H1 (cell line): Measurements from ENCODE around the gene SMIM35. TPM values are rescaled to one million over a fixed set of nuclear protein-coding genes. Genes with fewer than 3 reads are reported as not detected.

ENCODE experiments used
- CTCF ChIA-PET: fragments of 300-600 bp; sonication (Branson Sonifier 250); formaldehyde crosslinking; loops from one replicate; lab custom pipeline; 2021; ENCODE audit not compliant: partially characterized antibody; lab: Charles Lee
- POLR2A ChIA-PET: fragments of 300-600 bp; sonication (Branson Sonifier 250); formaldehyde crosslinking; loops from one replicate; lab custom pipeline; 2021; ENCODE audit warnings: inconsistent platforms; ENCODE audit not compliant: partially characterized antibody; lab: Charles Lee
- DNase-seq, 2 experiments: peaks; one replicate each; pipeline versions ENCODE4 v3.0.0 to v3.0.0-alpha.2; 2010 to 2022; ENCODE audit warnings: low spot score in 2 of 2, low read depth in 1 of 2, mixed read lengths in 1 of 2
- FAIRE-seq: peaks from 2 replicates; lab custom pipeline; 2011; peaks lifted over from hg19 to GRCh38; lab: Jason Lieb, UNC
- H2AFZ ChIP-seq: 2 replicates; pipeline ENCODE4 v1.8.1; 2012; ENCODE audit warnings: low read length, inconsistent platforms
- H2AK5ac ChIP-seq: 2 replicates; pipeline ENCODE4 v1.6.1; 2013; ENCODE audit warnings: low read depth, low read length
- H2BK120ac ChIP-seq: replicated peaks from 2 replicates; pipeline ENCODE3; 2013; ENCODE audit warnings: low read depth, low read length, inconsistent platforms
- H2BK12ac ChIP-seq: 2 replicates; pipeline ENCODE4 v1.6.1; 2013; ENCODE audit warnings: low read depth, low read length
- H2BK15ac ChIP-seq: 2 replicates; pipeline ENCODE4 v1.6.1; 2013; ENCODE audit warnings: low read length
- H2BK20ac ChIP-seq: 2 replicates; pipeline ENCODE4 v1.6.1; 2013; ENCODE audit warnings: low read length
- H2BK5ac ChIP-seq: 2 replicates; pipeline ENCODE4 v1.6.1; 2013; ENCODE audit warnings: low read depth, low read length
- H3K14ac ChIP-seq: 2 replicates; pipeline ENCODE4 v1.6.1; 2013; ENCODE audit warnings: inconsistent platforms; ENCODE audit not compliant: insufficient read length
- H3K18ac ChIP-seq: 2 replicates; pipeline ENCODE4 v1.6.1; 2013; ENCODE audit warnings: low read length; ENCODE audit errors: extremely low read depth
- H3K23ac ChIP-seq: 2 replicates; pipeline ENCODE4 v1.6.1; 2013; ENCODE audit warnings: inconsistent platforms; ENCODE audit not compliant: insufficient read length
- H3K23me2 ChIP-seq: 2 replicates; pipeline ENCODE4 v1.6.1; 2013; ENCODE audit warnings: low read depth, low read length
- H3K27ac ChIP-seq: 2 replicates; pipeline ENCODE4 v1.6.1; 2011; ENCODE audit warnings: low read depth, low read length, inconsistent platforms
- H3K27me3 ChIP-seq, 4 experiments: replicated peaks in 1 of 4; 1 replicate in 1 of 4; 2 replicates in 3 of 4; pipeline versions ENCODE4 v1.6.1 to v1.8.1; 2011 to 2013; ENCODE audit warnings: low read length in 3 of 4, mild to moderate bottlenecking in 3 of 4, inconsistent platforms in 2 of 4, mixed read lengths in 2 of 4, moderate library complexity in 1 of 4; ENCODE audit not compliant: control insufficient read depth in 3 of 4, insufficient read depth in 3 of 4; ENCODE audit errors: extremely low read depth in 1 of 4
- H3K36me3 ChIP-seq, 4 experiments: 2 replicates each; pipeline versions ENCODE4 v1.6.1 to v1.8.1; 2011 to 2013; ENCODE audit warnings: mild to moderate bottlenecking in 4 of 4, low read length in 3 of 4, moderate library complexity in 2 of 4, control low read depth in 1 of 4, inconsistent platforms in 1 of 4; ENCODE audit not compliant: insufficient read depth in 4 of 4, control insufficient read depth in 2 of 4
- H3K4ac ChIP-seq: replicated peaks from 2 replicates; pipeline ENCODE3; 2013; ENCODE audit warnings: low read length, low read depth, mixed read lengths, inconsistent platforms; ENCODE audit not compliant: insufficient read length
- H3K4me1 ChIP-seq, 4 experiments: replicated peaks in 1 of 4; 1 replicate in 1 of 4; 2 replicates in 3 of 4; pipeline versions ENCODE4 v1.6.1 to v1.8.1; 2011 to 2013; ENCODE audit warnings: low read length in 3 of 4, inconsistent platforms in 2 of 4, mixed read lengths in 1 of 4; ENCODE audit not compliant: insufficient read depth in 4 of 4, control insufficient read depth in 3 of 4
- H3K4me2 ChIP-seq, 2 experiments: 2 replicates each; pipeline versions ENCODE4 v1.6.1 to v1.8.1; 2011 to 2013; ENCODE audit warnings: low read depth in 2 of 2, low read length in 2 of 2, control low read depth in 1 of 2, inconsistent platforms in 1 of 2, mild to moderate bottlenecking in 1 of 2; ENCODE audit not compliant: insufficient read depth in 1 of 2
- H3K4me3 ChIP-seq, 4 experiments: fragments of 200-600, 300-600 bp in 1 of 4; sonication (generic), shearing (Covaris generic), sonication (Bioruptor Twin) in 1 of 4; 2 replicates each; pipeline versions ENCODE4 v1.5.1 to v1.8.1; 2011 to 2016; ENCODE audit warnings: low read length in 4 of 4, low read depth in 3 of 4, control low read depth in 2 of 4, inconsistent platforms in 2 of 4, mild to moderate bottlenecking in 2 of 4, mixed read lengths in 1 of 4, moderate library complexity in 1 of 4; ENCODE audit not compliant: insufficient read depth in 2 of 4; ENCODE audit errors: extremely low read depth in 1 of 4
- H3K56ac ChIP-seq: replicated peaks from 2 replicates; pipeline ENCODE3; 2013; ENCODE audit warnings: low read depth, mild to moderate bottlenecking, mixed read lengths, low read length, inconsistent platforms; ENCODE audit not compliant: insufficient read length
- H3K79me1 ChIP-seq: 2 replicates; pipeline ENCODE4 v1.6.1; 2013; ENCODE audit warnings: low read depth, low read length, control low read depth
- H3K79me2 ChIP-seq, 2 experiments: 2 replicates each; pipeline versions ENCODE4 v1.6.1 to v1.8.1; 2012 to 2013; ENCODE audit warnings: low read length in 2 of 2, mild to moderate bottlenecking in 2 of 2, inconsistent platforms in 1 of 2; ENCODE audit not compliant: insufficient read depth in 2 of 2, control insufficient read depth in 1 of 2
- H3K9ac ChIP-seq, 4 experiments: replicated peaks in 1 of 4; 1 replicate in 1 of 4; 2 replicates in 3 of 4; pipeline versions ENCODE4 v1.6.1 to v1.8.1; 2011 to 2013; ENCODE audit warnings: low read depth in 3 of 4, low read length in 3 of 4, control low read depth in 2 of 4, mild to moderate bottlenecking in 2 of 4, moderate library complexity in 2 of 4, inconsistent platforms in 1 of 4; ENCODE audit errors: extremely low read depth in 1 of 4
- H3K9me3 ChIP-seq, 2 experiments: 2 replicates each; pipeline versions ENCODE4 v1.6.1 to v1.8.1; 2012 to 2013; ENCODE audit warnings: mild to moderate bottlenecking in 2 of 2, moderate library complexity in 2 of 2, control low read depth in 1 of 2, inconsistent platforms in 1 of 2, low read depth in 1 of 2, low read length in 1 of 2, mixed read lengths in 1 of 2; ENCODE audit not compliant: insufficient read depth in 2 of 2
- H4K20me1 ChIP-seq, 2 experiments: replicated peaks in 1 of 2; 2 replicates each; pipeline versions ENCODE3 to v1.8.1; 2011 to 2013; ENCODE audit warnings: inconsistent platforms in 2 of 2, low read length in 2 of 2, mild to moderate bottlenecking in 1 of 2; ENCODE audit not compliant: insufficient read depth in 2 of 2, control insufficient read depth in 1 of 2
- H4K5ac ChIP-seq: 2 replicates; pipeline ENCODE4 v1.6.1; 2013; ENCODE audit warnings: low read length, low read depth, mixed read lengths, inconsistent platforms; ENCODE audit not compliant: insufficient read length
- H4K8ac ChIP-seq: 2 replicates; pipeline ENCODE4 v1.8.0; 2013; ENCODE audit warnings: mild to moderate bottlenecking, moderate library complexity, low read length, inconsistent platforms; ENCODE audit not compliant: insufficient read depth; ENCODE audit errors: extremely low read depth
- H4K91ac ChIP-seq: replicated peaks from 2 replicates; pipeline ENCODE3; 2013; ENCODE audit warnings: low read length, mixed read lengths, inconsistent platforms; ENCODE audit not compliant: insufficient read length
- BACH1 ChIP-seq: IDR thresholded peaks from 2 replicates; pipeline ENCODE4 v1.6.1; 2012; ENCODE audit warnings: low read length, improper control_type of control experiment
- BRCA1 ChIP-seq: IDR thresholded peaks from 2 replicates; pipeline ENCODE4 v1.6.1; 2012; ENCODE audit warnings: low read depth, low read length, improper control_type of control experiment
- CBX5 ChIP-seq: fragments of 300-800, 300-1000 bp; sonication (generic); IDR thresholded peaks from 2 replicates; pipeline ENCODE4 v1.7.1; 2016; ENCODE audit warnings: antibody characterized with exemption, low read length, low read depth
- E2F6 ChIP-seq: IDR thresholded peaks from 2 replicates; pipeline ENCODE4 v1.6.1; 2012; ENCODE audit warnings: inconsistent platforms
- FOSL1 ChIP-seq: IDR thresholded peaks from 2 replicates; pipeline ENCODE4 v1.6.1; 2011; ENCODE audit warnings: mild to moderate bottlenecking, low read depth, low read length, moderate library complexity; ENCODE audit not compliant: insufficient read depth
- JUND ChIP-seq: IDR thresholded peaks from 2 replicates; pipeline ENCODE4 v1.6.1; 2011; ENCODE audit warnings: mild to moderate bottlenecking, improper control_type of control experiment, low read length
- MAFK ChIP-seq: IDR thresholded peaks from 2 replicates; pipeline ENCODE4 v1.6.1; 2012; ENCODE audit warnings: low read depth, mild to moderate bottlenecking, improper control_type of control experiment, low read length
- MAX ChIP-seq: IDR thresholded peaks from 2 replicates; pipeline ENCODE4 v1.6.1; 2012; ENCODE audit warnings: inconsistent platforms
- POU5F1 ChIP-seq: IDR thresholded peaks from 2 replicates; pipeline ENCODE4 v1.6.1; 2011; ENCODE audit warnings: low read depth, mild to moderate bottlenecking, low read length, moderate library complexity
- RAD21 ChIP-seq, 2 experiments: IDR thresholded peaks in 1 of 2; conservative IDR thresholded peaks in 1 of 2; 2 replicates each; pipeline ENCODE4 v1.6.1; 2011; ENCODE audit warnings: low read depth in 2 of 2, low read length in 2 of 2, improper control_type of control experiment in 1 of 2, inconsistent platforms in 1 of 2, mild to moderate bottlenecking in 1 of 2, moderate library complexity in 1 of 2
- RFX5 ChIP-seq: IDR thresholded peaks from 2 replicates; pipeline ENCODE4 v1.6.1; 2011; ENCODE audit warnings: low read depth, low read length, improper control_type of control experiment, borderline replicate concordance
- SIRT6 ChIP-seq: IDR thresholded peaks from one replicate; pipeline ENCODE4 v1.7.1; 2012; ENCODE audit warnings: low read length, inconsistent platforms
- SP2 ChIP-seq: IDR thresholded peaks from 2 replicates; pipeline ENCODE4 v1.6.1; 2012; ENCODE audit warnings: mild to moderate bottlenecking, low read length, inconsistent platforms
- SP4 ChIP-seq: IDR thresholded peaks from 2 replicates; pipeline ENCODE4 v1.6.1; 2012; ENCODE audit warnings: low read length, inconsistent platforms
- ZNF274 ChIP-seq: IDR thresholded peaks from 2 replicates; pipeline ENCODE4 v1.7.0; 2012; ENCODE audit warnings: low read length, borderline replicate concordance; ENCODE audit errors: extremely low read depth
- WGBS, 2 experiments: shearing (Covaris generic) in 1 of 2; methylation state at CpG; one replicate each; pipeline versions ENCODE4 v1.1.6 to v1.1.7; 2013 to 2015; ENCODE audit warnings: low lambda C conversion rate in 2 of 2, mixed read lengths in 2 of 2, inconsistent platforms in 1 of 2, low coverage in 1 of 2, missing lambda C conversion rate in 1 of 2; ENCODE audit not compliant: insufficient replicate concordance in 2 of 2, insufficient coverage in 1 of 2, insufficient read length in 1 of 2; ENCODE audit errors: extremely low coverage in 1 of 2, missing lambda C conversion rate in 1 of 2; 5-methylcytosine and 5-hydroxymethylcytosine counted together
- polyA plus RNA-seq, 7 experiments: library from polyadenylated mRNA; depleted of rRNA in 3 of 7; stranded (reverse) in 5 of 7; unstranded in 2 of 7; fragments of >200 nt in 5 of 7; fragments of 200-250 nt in 2 of 7; gene quantifications; 1 replicate in 5 of 7; 2 replicates in 1 of 7; 4 replicates in 1 of 7; pipeline versions ENCODE4 v1.2.1 to v1.2.3, GENCODE V29; 2011 to 2013; ENCODE audit warnings: missing spikeins in 2 of 7, mixed read lengths in 2 of 7
- total RNA-seq: library from RNA; stranded (reverse); fragmentation: NEBNext Ultra II Directional; extraction: Animal tissue kit (Norgen Biotek cat#: 25700); gene quantifications from 2 replicates; pipeline ENCODE4 v1.2.1, GENCODE V29; 2021

Gene SMIM35
- total and polyA plus RNA-seq, 2 of the 8 experiments (the other 6 are each of a cell fraction or from before 2014, with no cell fraction given) = not detected

- H3K27me3 ChIP-seq = no peaks in the 10 kb centered on the region
- H2AFZ ChIP-seq = no peak overlapping the region
- no peak overlapping the region for H2BK15ac ChIP-seq
- no peak overlapping the region for H2BK5ac ChIP-seq
- no peak overlapping the region for H3K56ac ChIP-seq
- H3K23ac ChIP-seq = no peak overlapping the region
- no peak overlapping the region for H3K27ac ChIP-seq
- H3K79me1 ChIP-seq = no peaks in the 10 kb centered on the region
- no peaks in the 10 kb centered on the region for H3K79me2 ChIP-seq
- no peak overlapping the region for H3K14ac ChIP-seq
- ChIA-PET CTCF (interaction anchor here (1.3 to 2.2 kb wide), 7 partner anchors 10 to 145 kb away, joined by 3 to 9 read pairs (median 5); no protein-coding TSS in a partner anchor), POLR2A (no interaction called here)
- H3K9ac ChIP-seq = no peak overlapping the region
- no peaks in the 10 kb centered on the region for H3K23me2 ChIP-seq
- H3K4me2 ChIP-seq = no peak overlapping the region
- no peak overlapping the region for H3K4ac ChIP-seq
- no peaks in the 10 kb centered on the region for H4K20me1 ChIP-seq
- no peak overlapping the region for H3K4me3 ChIP-seq
- no peak overlapping the region for H4K8ac ChIP-seq
- no peak overlapping the region for H2BK120ac ChIP-seq
- H3K9me3 ChIP-seq = no peaks in the 10 kb centered on the region
- no peak overlapping the region for H3K18ac ChIP-seq
- no peak overlapping the region for H2AK5ac ChIP-seq
- H4K91ac ChIP-seq = no peak overlapping the region
- H3K36me3 ChIP-seq = no peaks in the 10 kb centered on the region
- H2BK12ac ChIP-seq = no peak overlapping the region
- H2BK20ac ChIP-seq = no peak overlapping the region
- no peak for DNase-seq
- 100% methylated on average over 1 of the region's 1 CpG; no CpG with 5 or more reads in 1 of the 2 experiments for WGBS, 2 experiments
- no peak for FAIRE-seq
- H3K4me1 ChIP-seq = no peaks in the 10 kb centered on the region
- H4K5ac ChIP-seq = no peak overlapping the region
- TF ChIP-seq RFX5 (no peak), RAD21 (IDR thresholded peaks at IDR 0.05 in 1 of 2, conservative IDR thresholded peaks at IDR 0.05 in 1 of 2; ENCODE audit: low read depth in 2 of 2, low read length in 2 of 2) (no peak), SP2 (no peak), MAX (no peak), BACH1 (no peak), MAFK (no peak), ZNF274 (no peak), POU5F1 (no peak), BRCA1 (no peak), E2F6 (no peak), CBX5 (no peak), JUND (no peak), SIRT6 (no peak), SP4 (no peak), FOSL1 (no peak)
Measured at GRCh38 chr11:117960406-117960805, 126.4 kb downstream of the SMIM35 start.
